Left lobe of liver (tissue), 2 donors: Measurements from ENCODE around the gene RIT1. TPM values are rescaled to one million over a fixed set of nuclear protein-coding genes. Genes with fewer than 3 reads are reported as not detected.
A peak's percentile ranks its signal among the peaks of the same experiment; 100 is the strongest.
"Not testable (repeated sequence)": the region's sequence is repeated elsewhere in the genome, so short reads cannot be mapped to it uniquely, and the experiment has no call there.

Experiments used
- ATAC-seq: fragments of 200-7000 bp; cut with Tn5 transposase; one replicate; pipeline ENCODE4 v1.9.1; 2020; ENCODE audit warnings: mild to moderate bottlenecking, moderate library complexity
- DNase-seq: peaks from one replicate; pipeline ENCODE4 v3.0.0-alpha.2; 2020; ENCODE audit warnings: low spot score
- total RNA-seq: library from RNA; stranded (reverse); gene quantifications from one replicate; pipeline ENCODE4 v1.2.1, GENCODE V29; 2021
- donor health status: DM: no; HTN: no; CAD: no; lungs with moderate emphysema.
- donor health status: DM: no; HTN: yes; CAD: no.

The RIT1 gene
- total RNA-seq, 1 donor from 2014 or later: 7.2 TPM

DNA sequence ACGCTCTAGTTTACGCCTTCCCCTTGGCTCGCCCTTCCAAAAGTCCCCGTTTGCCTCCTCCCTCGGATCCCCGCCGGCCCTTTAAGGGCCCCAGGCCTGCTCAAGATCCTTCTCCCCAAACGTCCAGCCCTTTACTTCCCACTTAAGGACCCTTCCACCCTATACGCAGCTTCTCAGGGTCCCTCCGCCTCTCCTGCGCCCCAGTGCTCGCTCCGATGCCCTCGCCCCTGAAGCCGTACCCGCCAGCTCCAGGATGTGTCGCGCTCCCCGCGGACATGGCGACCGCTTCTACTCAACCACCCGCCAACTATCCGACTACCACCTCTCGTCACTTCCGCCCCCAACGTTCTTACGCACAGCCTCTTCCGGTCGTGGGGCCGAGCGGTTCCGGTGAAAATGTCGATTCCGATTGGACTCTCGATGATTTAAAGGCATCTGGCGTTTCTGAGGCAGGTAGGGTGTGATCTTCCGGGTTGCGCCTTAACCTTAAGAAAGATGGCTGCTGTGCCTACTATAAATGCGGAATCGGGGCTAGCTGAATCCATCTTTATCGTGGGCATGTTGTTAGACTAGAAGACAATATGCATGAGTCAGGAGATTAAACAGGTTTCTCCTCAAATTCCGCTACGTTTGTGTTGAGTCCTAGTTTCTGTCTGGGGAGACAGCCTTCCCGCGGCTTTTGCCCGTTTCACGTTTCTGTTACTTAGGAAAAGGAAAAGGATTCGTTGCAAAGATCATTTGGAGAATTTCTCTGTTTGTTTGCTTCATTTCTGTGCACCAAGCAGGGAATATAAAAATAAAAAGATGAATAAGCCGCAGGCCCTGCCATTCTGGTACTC, 23.2 kb upstream of the RIT1 start, which contains the start of gene KHDC4:
KHDC4 (minus strand) TSS at position 317 of the 839 bp plus-strand sequence; CDS start at position 277, 40 bp downstream.
- ATAC-seq: peak; percentile 97

DNA sequence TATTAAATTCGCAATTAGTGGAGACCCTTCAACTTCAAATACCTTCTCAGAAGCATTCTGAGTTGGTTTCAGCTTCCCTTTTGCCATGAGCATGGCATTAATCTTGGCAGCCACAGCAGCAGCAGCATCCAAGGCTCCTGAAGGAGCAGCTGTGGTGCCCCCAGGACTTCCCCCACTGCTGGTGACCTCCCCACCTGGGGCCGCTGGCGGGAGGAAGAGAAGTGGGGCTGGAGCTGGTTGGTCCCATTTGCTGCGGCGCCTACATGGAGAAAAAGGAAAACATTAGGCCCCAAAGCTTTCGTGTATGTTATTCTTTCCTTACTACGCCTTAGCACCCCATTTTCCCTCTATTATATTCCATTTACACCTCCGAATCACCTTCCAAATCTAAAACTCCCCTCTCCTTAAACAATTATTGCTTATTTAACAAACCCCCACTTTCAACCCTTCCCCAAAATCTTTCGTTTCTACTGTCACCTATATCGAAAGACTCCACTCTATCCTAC, 22.5 kb upstream of the RIT1 start:
- DNase-seq (no peak), ATAC-seq (no peak)

More for the DNA sequence above, 23.2 kb upstream of the RIT1 start, which contains the start of gene KHDC4:
- DNase-seq: peak; percentile 96

DNA sequence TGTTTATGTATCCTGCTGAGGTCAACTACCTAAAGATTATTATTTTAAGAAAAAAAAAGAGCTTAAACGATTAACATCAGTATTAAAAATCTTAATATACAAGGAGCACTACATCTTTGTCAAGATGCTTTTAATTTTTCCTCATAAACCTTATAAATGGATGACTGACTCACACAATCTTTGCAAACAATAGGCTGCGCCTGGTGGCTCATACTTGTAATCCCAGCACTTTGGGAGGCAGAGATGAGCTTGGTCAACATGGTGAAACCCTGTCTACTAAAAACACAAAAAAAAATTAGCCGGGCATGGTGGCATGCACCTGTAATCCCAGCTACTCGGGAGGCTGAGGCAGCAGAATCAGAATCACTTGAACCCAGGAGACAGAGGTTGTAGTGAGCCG, 21.3 kb upstream of the RIT1 start:
- ATAC-seq (no peak), DNase-seq (no peak)

DNA sequence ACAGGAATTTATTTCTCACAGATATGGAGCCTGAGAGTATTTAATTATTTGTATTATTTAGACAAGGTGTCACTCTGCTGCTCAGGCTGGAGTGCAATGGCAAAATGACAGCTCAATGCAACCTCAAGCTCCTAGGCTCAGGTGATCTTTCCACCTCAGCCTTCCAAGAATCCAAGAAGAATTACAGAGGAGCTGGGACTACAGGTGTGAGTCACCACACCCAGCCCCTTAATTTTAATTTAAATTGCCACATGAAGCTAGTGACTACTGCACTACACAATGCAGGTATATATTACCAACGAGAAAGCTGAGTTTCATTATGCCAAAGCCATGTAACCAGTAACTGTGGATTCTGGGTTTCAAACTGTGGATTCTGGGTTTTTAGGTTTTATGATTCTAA, 20.9 kb upstream of the RIT1 start:
- ATAC-seq (no peak), DNase-seq (no peak)

DNA sequence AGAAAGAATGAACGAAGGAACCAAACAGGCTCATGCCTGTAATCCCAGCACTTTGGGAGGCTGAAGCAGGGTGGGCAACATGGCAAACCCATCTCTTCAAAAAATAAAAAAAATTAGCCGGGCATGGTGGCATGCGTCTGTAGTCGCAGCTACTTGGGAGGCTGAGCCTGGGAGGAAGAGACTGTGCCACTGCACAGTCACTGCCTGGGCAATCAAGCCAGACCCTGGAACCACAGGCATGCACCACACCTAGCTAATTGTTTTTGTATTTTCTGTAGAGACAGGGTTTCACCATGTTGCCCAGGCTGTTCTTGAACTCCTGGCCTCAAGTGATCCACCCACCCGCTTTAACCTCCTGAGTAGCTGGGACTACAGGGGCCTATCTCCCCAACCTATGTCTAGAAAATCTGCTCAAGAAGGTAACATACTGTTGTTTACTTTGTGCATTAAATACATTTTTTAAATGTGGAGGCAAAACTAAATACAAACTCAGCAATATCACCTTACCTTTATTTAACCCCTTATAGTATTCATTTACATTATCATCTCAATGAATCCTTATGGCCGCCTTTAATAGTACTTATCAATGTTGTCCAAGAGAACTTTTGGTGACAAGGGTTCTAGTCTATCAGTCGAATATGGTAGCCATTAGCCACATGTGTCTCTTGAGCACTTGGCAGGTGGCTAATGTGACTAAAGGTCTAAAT, 20.3 kb upstream of the RIT1 start:
- DNase-seq (no peak), ATAC-seq (no peak)

DNA sequence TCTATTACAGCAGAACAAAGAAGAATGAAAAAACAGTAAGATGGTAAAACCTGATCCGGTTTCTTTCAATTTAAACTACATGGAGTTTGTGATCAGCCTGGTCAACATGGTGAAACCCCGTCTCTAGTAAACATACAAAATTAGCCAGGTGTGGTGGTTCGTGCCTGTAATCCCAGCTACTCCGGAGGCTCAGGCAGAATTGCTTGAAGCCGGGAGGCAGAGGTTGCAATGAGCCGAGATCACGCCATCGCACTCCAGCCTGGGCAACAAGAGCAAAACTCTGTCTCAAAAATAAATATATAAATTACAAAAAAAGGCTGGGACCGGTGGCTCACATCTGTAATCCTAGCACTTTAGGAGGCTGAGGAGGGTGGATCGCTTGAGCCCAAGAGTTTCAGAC, 19.6 kb upstream of the RIT1 start:
- ATAC-seq, DNase-seq: not testable (repeated sequence)

DNA sequence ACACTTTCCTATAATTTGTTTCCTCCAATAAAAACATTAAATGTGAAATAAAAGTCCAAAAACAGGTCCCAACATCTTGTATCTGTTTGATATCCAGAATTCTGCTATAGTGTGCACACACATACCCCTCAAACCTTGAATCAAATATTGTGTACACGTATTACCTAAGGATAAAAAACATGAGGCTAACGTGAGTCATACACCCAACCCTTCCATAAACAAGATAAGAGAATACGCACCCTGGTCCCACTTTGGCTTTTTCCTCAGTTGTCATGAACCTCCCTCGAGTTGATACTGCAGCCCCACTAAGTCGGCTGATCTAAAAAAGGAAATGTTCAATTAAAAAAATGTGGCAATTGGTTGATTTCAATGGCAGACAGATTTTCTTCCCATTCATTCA, 17.9 kb upstream of the RIT1 start:
- DNase-seq (no peak), ATAC-seq (no peak)

DNA sequence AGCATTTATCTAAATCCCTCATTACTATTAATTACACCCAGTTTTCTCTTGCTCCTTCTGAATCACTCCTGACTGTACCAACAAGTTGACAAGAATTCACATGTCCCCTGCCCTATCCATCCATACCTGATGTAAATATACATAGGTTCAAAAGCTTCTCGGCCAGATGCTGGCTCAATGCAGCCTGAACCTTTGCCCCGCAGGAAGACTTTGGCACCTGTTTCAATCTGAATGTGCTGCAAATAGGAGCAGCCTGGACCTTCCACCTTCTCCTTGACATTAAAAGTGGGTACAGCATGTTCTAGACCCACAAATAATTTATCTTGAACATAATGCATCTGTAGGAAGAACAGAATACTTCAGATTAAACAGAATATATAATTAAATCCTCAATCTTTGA, 14.4 kb upstream of the RIT1 start:
- ATAC-seq: no peak

DNA sequence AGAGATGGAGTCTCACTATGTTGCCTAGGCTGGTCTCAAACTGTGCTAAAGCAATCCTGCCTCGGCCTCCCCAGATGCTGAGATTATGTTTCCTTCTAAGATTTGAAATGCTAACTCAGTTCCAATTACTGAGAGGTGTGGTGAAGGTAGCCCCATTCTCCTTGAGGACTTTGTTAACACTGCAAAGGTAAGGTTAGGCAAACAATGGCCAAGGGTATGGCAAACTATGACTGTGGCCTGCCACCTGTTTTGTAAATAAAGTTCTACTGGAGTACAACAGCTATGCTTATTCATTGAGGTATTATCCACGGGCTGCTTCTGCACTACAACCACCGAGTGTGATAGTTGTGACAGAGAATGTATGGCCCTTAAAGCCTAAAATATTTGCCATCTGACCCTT, 9.6 kb upstream of the RIT1 start:
- ATAC-seq: no peak
- no peak for DNase-seq

More for the DNA sequence above, 14.4 kb upstream of the RIT1 start:
- no peak for DNase-seq

DNA sequence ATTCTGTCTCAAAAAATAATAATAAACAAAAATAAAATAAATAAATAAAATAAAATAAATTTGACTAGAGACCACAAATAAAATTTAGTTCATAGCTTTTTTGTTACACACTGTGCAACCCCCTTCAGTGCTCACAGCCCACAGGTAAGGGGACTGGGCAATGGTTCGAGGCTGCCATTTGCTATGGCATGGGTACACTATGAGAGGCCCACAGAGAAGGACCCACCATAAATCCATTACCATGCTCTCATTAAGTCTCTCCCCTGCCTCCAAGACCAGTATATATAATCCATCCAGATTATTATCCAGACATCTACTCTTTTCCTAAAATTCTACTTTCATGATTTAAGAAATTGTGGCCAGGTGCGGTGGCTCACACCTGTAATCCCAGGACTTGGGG, 8.7 kb upstream of the RIT1 start:
- DNase-seq: no peak
- no peak for ATAC-seq

DNA sequence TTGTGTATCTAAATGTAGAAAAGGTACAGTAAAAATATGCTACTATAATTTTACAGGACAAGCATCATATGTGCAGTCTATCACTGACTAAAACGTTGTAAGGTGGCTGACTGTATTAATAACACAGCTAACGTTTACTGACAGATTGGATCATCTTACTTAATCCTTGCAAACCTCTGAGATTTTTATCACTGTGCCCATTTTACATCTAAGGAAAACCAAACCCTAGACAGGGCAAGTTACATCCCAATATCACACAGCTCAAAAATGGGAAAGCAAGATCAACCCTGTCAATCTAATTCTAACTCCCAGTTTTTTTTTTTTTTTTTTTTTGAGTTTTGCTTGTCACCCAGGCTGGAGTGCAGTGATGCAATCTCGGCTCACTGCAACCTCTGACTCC, 7.5 kb upstream of the RIT1 start:
- no peak for ATAC-seq
- DNase-seq: no peak

DNA sequence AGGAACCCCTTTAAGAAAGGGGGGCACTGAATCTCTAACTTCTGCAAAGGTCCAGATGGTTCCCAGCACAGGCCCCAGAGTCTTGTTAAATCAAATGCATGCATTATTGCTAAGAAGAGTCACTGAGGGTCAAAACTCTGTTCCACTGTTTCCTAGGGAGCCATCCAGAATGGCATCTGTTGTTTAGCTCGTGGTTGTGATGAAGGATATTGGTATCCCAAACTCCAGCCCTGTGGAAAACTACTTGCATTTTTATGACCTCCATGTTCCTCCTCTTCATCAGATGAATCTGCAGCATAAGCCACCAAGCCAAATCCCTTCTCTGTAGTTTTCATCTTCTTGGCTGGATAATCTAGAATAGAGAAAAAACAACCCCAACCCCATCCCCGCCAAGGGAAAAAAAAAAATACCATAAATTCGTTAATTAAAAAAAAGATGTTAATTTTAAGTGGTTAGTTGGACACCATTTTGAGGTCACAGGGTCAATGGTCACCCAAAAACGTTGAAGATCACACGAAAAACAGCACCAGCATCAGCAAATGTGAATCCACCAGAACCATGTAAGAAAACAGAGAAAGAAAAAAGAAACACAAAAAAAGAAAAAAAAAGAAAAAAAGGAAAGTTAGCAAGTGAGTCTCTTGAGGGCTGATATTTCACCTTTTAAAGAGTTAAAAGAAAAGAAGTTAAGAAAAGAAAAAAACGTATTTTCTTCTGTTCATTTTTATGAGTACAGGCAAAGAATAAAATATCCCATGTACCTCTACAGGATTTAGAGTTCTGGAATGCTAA, 3.0 kb upstream of the RIT1 start:
- DNase-seq: no peak
- no peak for ATAC-seq

DNA sequence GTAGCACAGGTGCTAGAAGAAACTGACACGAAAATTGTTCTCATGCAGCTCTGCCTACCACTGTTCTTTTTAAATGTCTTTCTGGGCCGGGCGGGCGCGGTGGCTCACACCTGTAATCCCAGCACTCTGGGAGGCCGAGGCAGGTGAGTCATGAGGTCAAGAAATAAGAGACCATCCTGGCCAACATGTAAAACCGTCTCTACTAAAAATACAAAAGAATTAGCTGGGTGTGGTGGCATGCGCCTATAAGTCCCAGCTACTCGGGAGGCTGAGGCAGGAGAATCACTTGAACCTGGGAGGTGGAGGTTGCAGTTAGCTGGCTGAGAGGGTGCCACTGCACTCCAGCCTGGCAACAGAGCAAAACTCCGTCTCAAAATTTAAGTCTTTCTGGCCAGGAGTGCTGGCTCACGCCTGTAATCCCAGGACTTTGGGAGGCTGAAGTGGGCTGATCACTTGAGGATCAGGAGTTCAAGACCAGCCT, 947 bp upstream of the RIT1 start:
- DNase-seq (no peak), ATAC-seq (no peak)

DNA sequence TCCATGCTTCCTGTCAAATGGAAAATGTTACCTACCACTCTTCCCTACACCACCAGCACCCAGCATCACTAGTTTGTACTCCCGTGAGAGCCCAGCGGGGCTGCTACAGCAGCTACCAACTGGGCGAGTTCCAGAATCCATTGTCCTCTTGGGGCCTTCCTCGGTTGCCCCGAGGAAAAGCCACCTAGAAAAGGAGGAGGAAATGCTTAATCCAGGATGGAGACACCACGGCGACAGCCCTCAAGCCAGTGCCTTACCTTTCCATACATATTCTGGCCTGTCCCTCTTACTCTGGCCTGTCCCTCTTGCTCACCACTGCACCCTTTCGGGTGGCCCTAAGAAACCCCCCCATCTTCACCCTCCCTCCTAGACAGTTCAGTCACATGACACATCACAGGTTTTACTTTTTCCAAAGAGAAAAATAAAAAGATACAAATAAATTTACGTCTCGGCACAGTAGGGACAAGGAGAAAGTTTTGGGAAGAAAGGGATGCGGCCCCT, 478 bp downstream of the RIT1 start:
- ATAC-seq (peak; percentile 47), DNase-seq (peak; percentile 48)

DNA sequence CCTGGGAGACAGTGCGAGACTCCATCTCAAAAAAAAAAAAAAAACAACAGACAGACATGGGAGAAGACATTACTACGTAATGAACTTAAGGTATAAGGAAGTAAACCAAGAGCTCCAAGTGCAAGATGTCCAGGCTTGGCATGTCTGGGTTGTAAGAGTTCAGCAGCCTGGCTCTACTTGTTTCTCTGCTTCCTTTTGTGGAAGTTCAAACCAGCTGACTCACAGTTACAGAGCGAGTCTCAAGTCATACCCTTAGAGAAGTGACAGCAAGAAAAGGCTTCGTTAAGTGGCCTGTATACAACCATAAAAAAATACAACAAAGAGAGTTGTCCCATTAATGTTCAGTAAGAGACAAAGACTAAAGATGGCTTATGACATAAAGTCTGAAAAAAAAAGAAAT, 1.3 kb downstream of the RIT1 start:
- no peak for DNase-seq
- no peak for ATAC-seq

DNA sequence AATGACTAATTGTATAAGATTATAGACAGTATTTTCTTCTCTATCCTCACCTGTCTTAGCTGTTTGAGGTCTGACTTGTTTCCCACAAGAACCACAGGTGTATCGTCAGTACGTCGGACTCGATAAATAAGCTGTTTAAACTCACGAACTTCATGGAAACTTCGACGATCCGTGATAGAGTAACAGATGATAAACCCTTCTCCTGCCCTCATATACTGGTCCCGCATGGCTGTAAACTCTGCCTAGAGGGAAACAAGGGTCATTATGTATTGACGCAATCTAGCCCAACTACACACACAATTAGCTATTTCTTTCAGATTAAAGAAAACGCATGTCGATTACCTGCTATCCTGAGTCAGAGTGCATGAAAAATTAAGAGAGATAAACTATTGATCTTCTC, 6.9 kb downstream of the RIT1 start:
- ATAC-seq (no peak), DNase-seq (no peak)

DNA sequence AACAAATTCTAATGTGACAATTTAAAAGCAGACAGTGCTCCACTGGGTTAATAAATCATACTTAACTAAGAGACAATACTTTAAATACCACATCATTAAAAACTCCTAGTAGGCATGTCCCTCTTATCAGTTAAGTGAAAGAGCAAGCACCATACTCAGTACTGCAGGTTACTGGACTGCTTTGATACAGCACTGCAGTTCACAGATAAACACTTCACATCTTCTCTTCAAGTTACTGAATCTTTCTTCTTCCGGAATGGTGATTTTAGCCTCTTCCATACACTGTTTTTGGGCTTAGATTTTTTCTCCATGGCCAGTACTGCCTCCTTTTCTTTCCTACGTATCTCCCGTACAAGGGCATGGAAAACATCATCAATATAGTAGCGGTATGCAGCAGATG, 11.0 kb downstream of the RIT1 start:
- ATAC-seq (no peak), DNase-seq (no peak)

DNA sequence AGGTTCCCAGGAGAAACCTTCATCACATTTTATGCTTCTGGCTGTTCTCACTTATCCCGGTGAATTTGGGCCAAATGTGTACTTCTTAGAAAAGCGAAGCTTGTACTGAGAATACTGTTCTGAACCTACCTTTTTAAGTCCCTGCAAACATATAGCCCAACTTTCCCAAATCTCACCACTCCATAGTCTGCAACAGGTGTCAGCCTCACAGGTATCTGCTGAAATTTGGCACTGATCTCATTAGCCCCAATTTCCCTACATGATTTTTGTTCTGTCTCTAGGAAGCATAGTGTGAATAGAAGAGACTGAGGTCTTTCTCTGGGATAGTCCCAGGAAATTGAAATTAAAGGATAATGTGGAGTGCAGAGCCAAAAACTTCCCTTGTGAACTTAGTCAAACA, 11.5 kb downstream of the RIT1 start:
- ATAC-seq: no peak
- no peak for DNase-seq

DNA sequence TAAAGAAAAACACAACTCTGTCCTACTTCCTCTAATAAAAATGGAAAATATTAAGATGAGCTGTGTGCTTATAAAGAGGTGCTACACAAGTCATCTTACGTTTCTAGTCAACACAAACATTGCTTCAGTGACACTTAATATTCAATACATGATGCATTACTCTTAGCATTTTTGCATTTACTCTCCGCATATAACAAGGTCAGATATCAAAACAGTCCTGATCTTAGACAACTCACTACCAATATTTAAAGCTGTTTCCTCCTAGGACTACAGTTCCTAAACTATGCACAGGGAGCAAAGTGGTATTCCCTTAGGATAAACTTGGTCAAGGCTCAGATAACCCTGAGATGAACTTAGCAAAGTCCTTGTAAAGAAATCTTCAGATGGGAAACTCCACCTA, 12.3 kb downstream of the RIT1 start:
- ATAC-seq (no peak), DNase-seq (no peak)

DNA sequence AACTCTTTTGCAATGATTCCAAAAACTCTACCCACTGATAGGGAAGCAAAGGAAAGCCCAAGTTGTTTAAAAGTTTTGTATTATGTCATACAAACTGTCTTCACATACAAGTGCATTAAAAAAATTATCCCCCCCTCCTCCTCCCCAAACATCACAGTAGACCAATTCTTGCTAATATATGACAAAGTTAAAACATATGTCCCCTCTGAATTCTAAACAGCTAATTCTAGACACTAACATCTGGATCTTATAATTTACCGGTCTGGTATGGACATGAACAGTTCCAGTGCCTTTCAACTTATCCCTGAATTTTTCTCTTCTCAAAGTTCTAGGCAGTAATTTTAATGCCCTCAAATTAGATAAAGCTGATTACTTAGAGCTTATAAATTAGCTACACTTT, 13.4 kb downstream of the RIT1 start:
- no peak for DNase-seq
- ATAC-seq: no peak

DNA sequence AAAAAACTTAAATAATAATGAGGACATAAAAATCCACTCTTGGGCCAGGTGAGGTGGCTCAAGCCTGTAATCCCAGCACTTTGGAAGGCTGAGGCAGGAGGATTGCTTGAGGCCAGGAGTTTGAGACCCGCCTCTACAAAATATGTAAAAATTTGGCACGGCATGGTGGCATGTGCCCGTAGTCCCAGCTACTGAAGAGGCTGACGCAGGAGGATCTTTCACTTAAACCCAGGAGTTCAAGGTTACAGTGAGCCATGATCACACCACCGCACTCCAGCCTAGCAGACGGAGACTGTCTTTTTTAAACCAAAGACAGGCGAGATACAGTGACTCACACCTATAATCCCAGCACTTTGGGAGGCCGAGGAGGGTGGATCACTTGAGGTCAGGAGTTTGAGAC, 14.7 kb downstream of the RIT1 start:
- not testable (repeated sequence) for DNase-seq, ATAC-seq
